Epithelial cell of proximal tubule (primary cell): Measurements from ENCODE around the gene PCGF1. TPM values are rescaled to one million over a fixed set of nuclear protein-coding genes. Genes with fewer than 3 reads are reported as not detected.
A peak's percentile ranks its signal among the peaks of the same experiment; 100 is the strongest.

Experiments
- DNase-seq: peaks from one replicate; pipeline ENCODE4 v3.0.0-alpha.2; 2011; ENCODE audit warnings: low read depth
- H3K4me3 ChIP-seq: 2 replicates; pipeline ENCODE4 v1.5.1; 2011; ENCODE audit warnings: low read depth, mild to moderate bottlenecking, low read length
- CTCF ChIP-seq: conservative IDR thresholded peaks from 2 replicates; pipeline ENCODE4 v1.5.1; 2012; ENCODE audit warnings: low read depth, mild to moderate bottlenecking, low read length
- total RNA-seq: library from RNA; depleted of rRNA; stranded (reverse); fragments of >200 nt; gene quantifications from 2 replicates; pipeline ENCODE4 v1.2.3, GENCODE V29; 2015

PCGF1 gene
- total RNA-seq, 1 donor from 2014 or later = 16.3 TPM

GRCh38 chr2:74501335-74502071 lies 6.0 kb downstream of the PCGF1 start:
- no peak for TF ChIP-seq CTCF
- peak overlapping the region; percentile 94 for H3K4me3 ChIP-seq
- DNase-seq = no peak

GRCh38 chr2:74500578-74500946 lies 6.9 kb downstream of the PCGF1 start:
- DNase-seq = no peak
- no peak for TF ChIP-seq CTCF
- no peak overlapping the region for H3K4me3 ChIP-seq

GRCh38 chr2:74499940-74500577 lies 7.4 kb downstream of the PCGF1 start:
- H3K4me3 ChIP-seq = peak overlapping the region; percentile 47
- no peak for TF ChIP-seq CTCF
- DNase-seq = no peak

- no peak for TF ChIP-seq CTCF
- no peak for DNase-seq
- H3K4me3 ChIP-seq = peak within 1 kb of the TSS; percentile 47
Observed at GRCh38 chr2:74499267-74499939, 8.1 kb downstream of the PCGF1 start, which contains the start of gene LBX2. Gene LBX2 (minus strand): TSS chr2:74499603. CDS start chr2:74499537, 66 bp downstream.

- TF ChIP-seq CTCF = no peak
- peak overlapping the region; percentile 47 for H3K4me3 ChIP-seq
- DNase-seq = no peak
Observed at GRCh38 chr2:74498500-74499266, 8.8 kb downstream of the PCGF1 start.

- no peak for TF ChIP-seq CTCF
- no peak for DNase-seq
- peak overlapping the region; percentile 47 for H3K4me3 ChIP-seq
Observed at GRCh38 chr2:74497777-74498499, 9.6 kb downstream of the PCGF1 start.
